Astrocyte of the cerebellum (primary cell): ENCODE measurements around the gene GRIA1.

ENCODE experiments used
- DNase-seq: peaks from one replicate; pipeline ENCODE4 v3.0.0-alpha.2; 2011; ENCODE audit warnings: low read depth
- H3K4me3 ChIP-seq: 2 replicates; pipeline ENCODE4 v1.5.1; 2011; ENCODE audit warnings: mild to moderate bottlenecking, low read depth, low read length, moderate library complexity
- in situ Hi-C: cut with HindIII; loops from 2 replicates; pipeline ENCODE4 v1.10.0; 2017; ENCODE audit warnings: low sequenced_read_pairs
- TF ChIP-seq, protein P1 (sequence below): IDR thresholded peaks from 2 replicates; pipeline ENCODE4 v1.5.1; 2012; ENCODE audit warnings: low read length, low read depth, moderate library complexity, mild to moderate bottlenecking; ENCODE audit errors: missing control alignments

GRIA1 gene

DNA sequence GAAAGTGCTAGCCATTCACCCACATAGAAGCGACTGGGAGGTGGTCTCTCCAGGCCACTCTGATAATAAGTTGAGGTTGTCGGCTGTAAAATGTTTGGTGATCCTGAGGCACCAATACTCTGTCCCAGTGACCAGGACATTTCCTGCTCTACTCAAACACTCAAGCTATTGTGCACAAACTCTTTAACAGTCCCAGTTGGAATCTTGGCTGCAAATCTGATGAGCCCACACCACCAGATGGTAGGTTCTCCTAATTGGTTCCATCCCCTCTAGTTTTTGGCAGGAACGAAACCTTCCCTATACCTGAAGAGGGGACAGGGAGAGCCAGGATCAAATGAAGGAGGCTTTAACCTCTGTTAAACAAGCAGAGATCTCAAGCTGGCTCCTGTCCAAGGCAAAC is 14.3 kb downstream of the GRIA1 start:
- TF ChIP-seq, protein P1, sequence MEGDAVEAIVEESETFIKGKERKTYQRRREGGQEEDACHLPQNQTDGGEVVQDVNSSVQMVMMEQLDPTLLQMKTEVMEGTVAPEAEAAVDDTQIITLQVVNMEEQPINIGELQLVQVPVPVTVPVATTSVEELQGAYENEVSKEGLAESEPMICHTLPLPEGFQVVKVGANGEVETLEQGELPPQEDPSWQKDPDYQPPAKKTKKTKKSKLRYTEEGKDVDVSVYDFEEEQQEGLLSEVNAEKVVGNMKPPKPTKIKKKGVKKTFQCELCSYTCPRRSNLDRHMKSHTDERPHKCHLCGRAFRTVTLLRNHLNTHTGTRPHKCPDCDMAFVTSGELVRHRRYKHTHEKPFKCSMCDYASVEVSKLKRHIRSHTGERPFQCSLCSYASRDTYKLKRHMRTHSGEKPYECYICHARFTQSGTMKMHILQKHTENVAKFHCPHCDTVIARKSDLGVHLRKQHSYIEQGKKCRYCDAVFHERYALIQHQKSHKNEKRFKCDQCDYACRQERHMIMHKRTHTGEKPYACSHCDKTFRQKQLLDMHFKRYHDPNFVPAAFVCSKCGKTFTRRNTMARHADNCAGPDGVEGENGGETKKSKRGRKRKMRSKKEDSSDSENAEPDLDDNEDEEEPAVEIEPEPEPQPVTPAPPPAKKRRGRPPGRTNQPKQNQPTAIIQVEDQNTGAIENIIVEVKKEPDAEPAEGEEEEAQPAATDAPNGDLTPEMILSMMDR = no peak
- DNase-seq = no peak
- no peak overlapping the region for H3K4me3 ChIP-seq
- in situ Hi-C loops = no loop called here

DNA sequence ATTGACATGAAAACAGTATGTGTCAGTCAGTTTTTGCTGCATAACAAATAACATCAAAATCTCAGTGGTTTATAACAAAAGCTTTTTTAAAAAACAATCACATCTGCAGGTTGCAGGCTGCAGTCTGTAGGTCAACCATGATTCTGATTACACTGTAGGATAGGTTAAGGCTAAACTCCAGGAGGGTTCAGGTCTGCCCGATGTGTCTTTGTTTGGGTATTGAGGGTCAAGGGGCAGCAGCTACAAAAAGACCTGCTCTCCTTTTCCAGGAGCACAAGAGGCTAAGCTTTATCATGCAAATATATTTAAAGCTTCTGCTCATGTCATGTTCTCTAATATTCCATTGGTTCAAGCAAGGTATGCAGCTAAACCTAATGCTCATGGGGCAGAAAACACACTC is 18.2 kb downstream of the GRIA1 start:
- TF ChIP-seq, protein P1 = no peak
- DNase-seq = no peak
- in situ Hi-C loops = no loop called here
- H3K4me3 ChIP-seq = no peak overlapping the region

DNA sequence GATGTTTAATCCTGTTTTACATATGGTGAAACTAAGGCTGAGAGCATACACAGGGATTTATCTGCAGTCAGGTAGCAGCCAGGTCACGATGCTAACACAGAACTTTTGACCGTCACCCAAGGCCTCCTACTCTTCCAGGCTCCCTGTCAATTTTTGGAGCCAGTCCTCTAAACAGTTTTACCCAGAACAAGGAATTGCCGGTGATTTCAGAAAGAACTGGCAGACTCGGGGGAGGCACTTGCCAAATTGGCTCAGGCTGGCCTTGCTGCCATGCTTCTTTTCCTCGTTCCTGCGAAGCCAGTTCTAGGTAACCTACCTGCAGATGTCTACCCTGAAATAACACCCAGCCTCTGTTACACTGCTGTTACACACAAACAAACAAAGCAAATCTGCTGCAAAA is 21.2 kb downstream of the GRIA1 start:
- TF ChIP-seq, protein P1 = no peak
- in situ Hi-C loops = no loop called here
- DNase-seq = no peak
- no peak overlapping the region for H3K4me3 ChIP-seq

DNA sequence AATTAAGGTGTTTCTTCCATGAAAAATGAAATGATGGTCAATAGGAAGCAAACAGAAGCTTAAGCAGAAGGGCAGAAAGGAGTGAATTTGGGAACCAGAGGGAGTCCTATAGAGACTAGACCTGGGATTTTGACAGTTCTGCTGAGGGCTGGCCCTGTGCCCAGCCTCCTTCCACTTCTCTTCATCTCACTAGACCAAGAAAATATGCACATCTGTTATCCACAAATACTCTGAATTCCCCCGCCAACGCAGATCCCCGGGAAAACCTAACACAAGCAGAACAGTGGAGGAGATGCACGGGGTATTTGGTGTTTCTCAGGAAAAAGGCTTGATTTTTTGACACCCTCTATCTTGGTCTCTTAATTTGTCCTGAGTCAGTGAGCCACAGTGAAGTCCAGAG is 22.7 kb downstream of the GRIA1 start:
- H3K4me3 ChIP-seq = no peak overlapping the region
- DNase-seq = no peak
- in situ Hi-C loops = no loop called here
- TF ChIP-seq, protein P1 = no peak

DNA sequence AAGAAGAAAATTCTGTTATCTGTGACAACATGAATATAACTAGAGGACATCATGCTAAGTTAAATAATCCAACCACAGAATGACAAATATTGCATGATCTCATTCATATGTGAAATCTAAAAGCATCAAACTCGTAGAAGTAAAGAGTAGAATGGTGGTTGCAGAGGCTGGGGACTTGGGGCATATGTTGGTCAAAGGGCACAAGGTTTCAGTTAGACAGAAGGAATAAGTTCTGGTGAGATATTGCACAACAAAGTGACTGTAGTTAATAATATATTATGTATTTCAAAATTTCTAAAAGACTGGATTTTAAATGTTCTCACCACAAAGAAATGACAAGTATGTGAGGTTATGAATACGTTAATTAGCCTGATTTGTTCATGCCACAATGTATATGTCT is 24.8 kb downstream of the GRIA1 start:
- no peak overlapping the region for H3K4me3 ChIP-seq
- in situ Hi-C loops = no loop called here
- TF ChIP-seq, protein P1 = no peak
- DNase-seq = no peak

DNA sequence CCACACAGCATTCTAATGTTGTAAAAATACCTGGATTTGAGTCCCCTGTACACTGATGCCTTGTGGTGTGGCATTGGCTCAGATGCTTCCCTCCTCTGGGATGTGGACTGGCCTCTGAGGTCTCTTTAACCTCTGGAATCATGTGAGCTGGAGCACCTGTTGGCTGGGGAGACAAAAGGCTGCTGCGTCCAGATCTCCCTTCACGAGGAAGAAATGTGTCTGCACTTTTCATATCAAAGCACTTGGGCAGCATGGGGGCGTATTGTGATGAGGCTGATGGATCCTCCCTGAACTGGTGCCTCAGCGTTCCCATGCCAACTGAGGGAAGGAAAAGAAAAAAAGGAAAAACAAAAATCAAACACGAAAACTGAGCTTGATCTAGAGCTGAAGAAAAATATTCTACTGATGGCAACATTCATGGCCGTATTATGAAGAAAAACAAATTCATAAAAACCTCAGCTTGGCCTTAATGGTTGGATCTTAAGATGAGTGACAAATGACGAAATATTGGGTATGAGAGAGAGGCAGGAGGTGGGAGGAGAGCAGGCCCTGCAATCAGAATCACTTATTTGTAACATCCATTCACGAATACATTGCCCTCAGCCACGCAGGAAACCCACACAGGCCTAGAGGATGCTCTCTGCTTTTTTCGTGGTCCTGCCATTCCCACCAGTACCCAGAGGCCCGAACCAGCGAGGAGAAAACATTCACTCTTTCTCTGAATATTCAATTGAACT is 26.2 kb downstream of the GRIA1 start:
- no peak overlapping the region for H3K4me3 ChIP-seq
- DNase-seq = no peak
- TF ChIP-seq, protein P1 = no peak
- in situ Hi-C loops = no loop called here
